GM18868 (cell line): ENCODE measurements around the gene SLC6A9.

Source experiments
- ATAC-seq: cut with Tn5 transposase; IDR thresholded peaks from one replicate; pipeline ENCODE4 v1.9.1; 2021; ENCODE audit warnings: mild to moderate bottlenecking, moderate library complexity; ENCODE audit not compliant: unreplicated experiment

SLC6A9 gene

GRCh38 chr1:44049839-44050238 is 18.6 kb upstream of the SLC6A9 start:
- no peak for ATAC-seq

GRCh38 chr1:44048532-44049215 is 17.4 kb upstream of the SLC6A9 start:
- ATAC-seq, result no peak

GRCh38 chr1:44047131-44047530 is 15.9 kb upstream of the SLC6A9 start:
- ATAC-seq, result no peak

- no peak for ATAC-seq
Measured at GRCh38 chr1:44045064-44045463, 13.8 kb upstream of the SLC6A9 start.

- ATAC-seq, result no peak
Measured at GRCh38 chr1:44044071-44044801, 13.0 kb upstream of the SLC6A9 start.

- no peak for ATAC-seq
Measured at GRCh38 chr1:44043176-44044070, 12.2 kb upstream of the SLC6A9 start.

GRCh38 chr1:44040846-44041245 is 9.6 kb upstream of the SLC6A9 start:
- ATAC-seq, result no peak

- no peak for ATAC-seq
Measured at GRCh38 chr1:44040418-44040817, 9.2 kb upstream of the SLC6A9 start.

- no peak for ATAC-seq
Measured at GRCh38 chr1:44038876-44039657, 7.8 kb upstream of the SLC6A9 start.

GRCh38 chr1:44037154-44037553 is 5.9 kb upstream of the SLC6A9 start:
- no peak for ATAC-seq

GRCh38 chr1:44036409-44037139 is 5.3 kb upstream of the SLC6A9 start:
- peak; percentile 46 for ATAC-seq

GRCh38 chr1:44035726-44036408 is 4.6 kb upstream of the SLC6A9 start:
- no peak for ATAC-seq

GRCh38 chr1:44034976-44035716 is 3.9 kb upstream of the SLC6A9 start:
- no peak for ATAC-seq

GRCh38 chr1:44034423-44034822 is 3.2 kb upstream of the SLC6A9 start:
- ATAC-seq, result no peak

GRCh38 chr1:44033756-44034155 is 2.5 kb upstream of the SLC6A9 start:
- ATAC-seq, result no peak

- ATAC-seq, result no peak
Measured at GRCh38 chr1:44033041-44033575, 1.8 kb upstream of the SLC6A9 start.

GRCh38 chr1:44032170-44032790 is 1.0 kb upstream of the SLC6A9 start:
- no peak for ATAC-seq

- ATAC-seq, result peak; percentile 16
Measured at GRCh38 chr1:44030605-44031251, 534 bp downstream of the SLC6A9 start.
